Astrocyte of the cerebellum (primary cell): ENCODE results near the gene HCFC1.

ENCODE experiments used
- DNase-seq: peaks from one replicate; pipeline ENCODE4 v3.0.0-alpha.2; 2011; ENCODE audit warnings: low read depth
- H3K4me3 ChIP-seq: 2 replicates; pipeline ENCODE4 v1.5.1; 2011; ENCODE audit warnings: mild to moderate bottlenecking, low read depth, low read length, moderate library complexity
- CTCF ChIP-seq: IDR thresholded peaks from 2 replicates; pipeline ENCODE4 v1.5.1; 2012; ENCODE audit warnings: low read length, low read depth, moderate library complexity, mild to moderate bottlenecking; ENCODE audit errors: missing control alignments
- in situ Hi-C: cut with HindIII; loops from 2 replicates; pipeline ENCODE4 v1.10.0; 2017; ENCODE audit warnings: low sequenced_read_pairs

HCFC1 gene

GRCh38 chrX:153974003-153974725 lies 2.5 kb upstream of the HCFC1 start:
- no peak for DNase-seq
- in situ Hi-C loops = no loop called here

GRCh38 chrX:153973127-153974002 lies 1.7 kb upstream of the HCFC1 start:
- in situ Hi-C loops = no loop called here
- H3K4me3 ChIP-seq = peak overlapping the region; percentile 42
- no peak for TF ChIP-seq CTCF
- no peak for DNase-seq

More at GRCh38 chrX:153974003-153974725, 2.5 kb upstream of the HCFC1 start:
- TF ChIP-seq CTCF = no peak
- H3K4me3 ChIP-seq = no peak overlapping the region

- TF ChIP-seq CTCF = no peak
- peak; percentile 60 for DNase-seq
- peak within 1 kb of the TSS; percentile 85 for H3K4me3 ChIP-seq
- in situ Hi-C loops = no loop called here
Measured at GRCh38 chrX:153972368-153973126, 929 bp upstream of the HCFC1 start, which contains the start of gene TMEM187. Gene TMEM187 (plus strand): TSS chrX:153972754. CDS start chrX:153982063, 9,309 bp downstream.

GRCh38 chrX:153971124-153971449 lies 531 bp downstream of the HCFC1 start:
- no peak for TF ChIP-seq CTCF
- in situ Hi-C loops = no loop called here
- peak overlapping the region; percentile 85 for H3K4me3 ChIP-seq
- peak; percentile 60 for DNase-seq

- peak; percentile 29 for DNase-seq
- in situ Hi-C loops = no loop called here
- H3K4me3 ChIP-seq = peak overlapping the region; percentile 85
- TF ChIP-seq CTCF = no peak
Measured at GRCh38 chrX:153970357-153971123, 1.1 kb downstream of the HCFC1 start.
